ENCODE measurements around the gene CETN1.

GRCh38 chr18:582465-582864 is 2.3 kb downstream of the CETN1 start:
- TF ChIP-seq, protein P1, sequence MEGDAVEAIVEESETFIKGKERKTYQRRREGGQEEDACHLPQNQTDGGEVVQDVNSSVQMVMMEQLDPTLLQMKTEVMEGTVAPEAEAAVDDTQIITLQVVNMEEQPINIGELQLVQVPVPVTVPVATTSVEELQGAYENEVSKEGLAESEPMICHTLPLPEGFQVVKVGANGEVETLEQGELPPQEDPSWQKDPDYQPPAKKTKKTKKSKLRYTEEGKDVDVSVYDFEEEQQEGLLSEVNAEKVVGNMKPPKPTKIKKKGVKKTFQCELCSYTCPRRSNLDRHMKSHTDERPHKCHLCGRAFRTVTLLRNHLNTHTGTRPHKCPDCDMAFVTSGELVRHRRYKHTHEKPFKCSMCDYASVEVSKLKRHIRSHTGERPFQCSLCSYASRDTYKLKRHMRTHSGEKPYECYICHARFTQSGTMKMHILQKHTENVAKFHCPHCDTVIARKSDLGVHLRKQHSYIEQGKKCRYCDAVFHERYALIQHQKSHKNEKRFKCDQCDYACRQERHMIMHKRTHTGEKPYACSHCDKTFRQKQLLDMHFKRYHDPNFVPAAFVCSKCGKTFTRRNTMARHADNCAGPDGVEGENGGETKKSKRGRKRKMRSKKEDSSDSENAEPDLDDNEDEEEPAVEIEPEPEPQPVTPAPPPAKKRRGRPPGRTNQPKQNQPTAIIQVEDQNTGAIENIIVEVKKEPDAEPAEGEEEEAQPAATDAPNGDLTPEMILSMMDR (IDR thresholded peaks at IDR 0.05): no peak
- TF ChIP-seq POLR2AphosphoS5 (IDR thresholded peaks at IDR 0.05): no peak

Measured in breast epithelium (tissue), 3 donors.